Upper lobe of left lung (tissue), 4 donors: ENCODE measurements around the gene CMSS1.

ENCODE experiments used
- POLR2A ChIP-seq, 4 donors: fragments of 450-650 bp; IDR thresholded peaks; one replicate each; pipeline ENCODE4 v1.5.1; 2016 to 2017; ENCODE audit warnings: antibody characterized with exemption in 4 of 4, mild to moderate bottlenecking in 2 of 4
- TF ChIP-seq, protein P1 (sequence below), 6 experiments: fragments of 450-650 bp in 4 of 6; fragments of 200-600 bp in 2 of 6; sonication (generic) in 2 of 6; IDR thresholded peaks; one replicate each; pipeline ENCODE4 v1.5.1; 2016 to 2019; ENCODE audit warnings: antibody characterized with exemption in 6 of 6

DNA sequence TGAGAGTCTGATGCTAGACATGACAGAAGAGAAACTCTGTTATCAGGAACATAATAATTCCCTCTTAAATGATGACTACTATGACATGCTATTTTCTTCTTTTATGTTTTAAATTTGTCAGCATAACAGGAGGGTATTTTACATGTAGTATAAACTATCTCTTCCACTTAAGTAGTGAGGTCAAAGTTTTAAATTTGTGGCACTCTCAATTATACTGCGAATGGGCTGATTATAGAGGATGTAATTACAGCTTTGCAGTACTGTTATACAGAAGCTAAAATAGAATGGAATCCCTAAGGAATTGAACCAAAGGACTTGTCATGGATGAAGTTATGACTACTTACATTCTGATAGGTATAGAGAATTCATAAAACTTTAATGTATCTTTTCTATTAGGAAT is 34.3 kb downstream of the CMSS1 start:
- TF ChIP-seq, protein P1, sequence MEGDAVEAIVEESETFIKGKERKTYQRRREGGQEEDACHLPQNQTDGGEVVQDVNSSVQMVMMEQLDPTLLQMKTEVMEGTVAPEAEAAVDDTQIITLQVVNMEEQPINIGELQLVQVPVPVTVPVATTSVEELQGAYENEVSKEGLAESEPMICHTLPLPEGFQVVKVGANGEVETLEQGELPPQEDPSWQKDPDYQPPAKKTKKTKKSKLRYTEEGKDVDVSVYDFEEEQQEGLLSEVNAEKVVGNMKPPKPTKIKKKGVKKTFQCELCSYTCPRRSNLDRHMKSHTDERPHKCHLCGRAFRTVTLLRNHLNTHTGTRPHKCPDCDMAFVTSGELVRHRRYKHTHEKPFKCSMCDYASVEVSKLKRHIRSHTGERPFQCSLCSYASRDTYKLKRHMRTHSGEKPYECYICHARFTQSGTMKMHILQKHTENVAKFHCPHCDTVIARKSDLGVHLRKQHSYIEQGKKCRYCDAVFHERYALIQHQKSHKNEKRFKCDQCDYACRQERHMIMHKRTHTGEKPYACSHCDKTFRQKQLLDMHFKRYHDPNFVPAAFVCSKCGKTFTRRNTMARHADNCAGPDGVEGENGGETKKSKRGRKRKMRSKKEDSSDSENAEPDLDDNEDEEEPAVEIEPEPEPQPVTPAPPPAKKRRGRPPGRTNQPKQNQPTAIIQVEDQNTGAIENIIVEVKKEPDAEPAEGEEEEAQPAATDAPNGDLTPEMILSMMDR (IDR thresholded peaks at IDR 0.05) = no peak
- TF ChIP-seq POLR2A (IDR thresholded peaks at IDR 0.05) = no peak
